GM12872 (cell line): ENCODE data around the gene CCDC148.

Experiments
- CTCF ChIP-seq: IDR thresholded peaks from 3 replicates; pipeline ENCODE4 v1.5.1; 2011; ENCODE audit warnings: low read depth, mild to moderate bottlenecking, low read length, moderate library complexity; ENCODE audit not compliant: insufficient read depth

Gene CCDC148

GRCh38 chr2:158464426-158465281, 8.1 kb upstream of the CCDC148 start:
- TF ChIP-seq CTCF = peak; percentile 65

DNA sequence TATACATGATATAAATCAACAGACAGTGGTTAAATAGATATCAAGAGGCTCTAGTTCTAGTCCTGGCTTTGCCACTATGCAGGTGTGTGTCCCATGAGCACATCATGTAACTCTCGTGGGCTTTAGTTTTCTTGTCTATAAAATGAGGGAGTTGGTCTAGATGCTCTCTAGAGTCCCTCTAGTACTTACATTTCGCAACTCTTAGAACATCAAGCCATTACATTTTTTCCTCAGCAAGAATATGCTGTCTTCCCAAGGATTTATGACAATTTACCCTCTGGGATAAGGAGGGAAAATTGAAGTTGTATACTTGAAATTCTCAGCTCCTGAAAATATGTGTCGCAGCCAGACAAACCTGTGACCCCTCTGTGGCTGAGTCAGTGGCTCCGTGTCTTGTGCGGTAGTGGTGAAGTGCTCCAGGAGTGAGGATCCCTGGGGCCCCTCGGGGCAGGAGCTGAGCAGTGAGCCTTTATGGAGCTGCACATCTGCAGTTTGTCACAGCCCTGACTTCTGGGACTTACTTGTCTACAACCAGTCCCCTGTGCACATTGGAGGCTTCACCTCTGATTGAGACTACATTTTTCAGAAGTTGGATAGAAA, 7.0 kb upstream of the CCDC148 start:
- TF ChIP-seq CTCF = no peak

DNA sequence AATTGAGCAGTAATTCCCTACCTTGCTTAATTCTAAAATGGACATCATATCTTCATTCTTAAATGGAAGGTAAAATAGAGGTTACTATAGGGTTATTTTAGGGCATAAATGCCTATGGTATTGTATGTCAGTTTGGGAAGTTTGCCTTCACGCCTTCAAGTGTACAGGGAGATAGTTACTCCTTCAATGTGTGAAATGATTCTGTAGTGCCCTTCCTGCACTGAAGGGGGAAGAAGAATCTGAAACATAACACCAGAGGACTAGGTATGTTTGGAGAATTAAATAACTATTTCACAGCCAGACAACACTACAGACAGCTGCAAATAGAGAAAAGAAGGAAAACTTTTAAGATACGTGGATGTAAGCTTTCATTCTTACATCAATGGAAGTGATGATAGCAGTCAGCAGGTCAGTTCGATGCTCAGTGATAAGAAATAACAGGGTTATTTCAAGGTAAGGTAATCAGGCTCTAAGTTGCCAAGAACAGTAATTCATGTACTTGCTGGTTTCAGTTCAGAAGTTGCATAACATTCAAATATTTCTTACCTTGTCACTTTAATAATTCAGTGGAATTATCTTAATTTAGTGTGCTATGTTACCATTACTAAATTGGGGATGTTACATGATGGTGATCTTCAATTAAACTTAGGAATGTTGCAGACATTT, 4.2 kb upstream of the CCDC148 start:
- TF ChIP-seq CTCF = no peak

DNA sequence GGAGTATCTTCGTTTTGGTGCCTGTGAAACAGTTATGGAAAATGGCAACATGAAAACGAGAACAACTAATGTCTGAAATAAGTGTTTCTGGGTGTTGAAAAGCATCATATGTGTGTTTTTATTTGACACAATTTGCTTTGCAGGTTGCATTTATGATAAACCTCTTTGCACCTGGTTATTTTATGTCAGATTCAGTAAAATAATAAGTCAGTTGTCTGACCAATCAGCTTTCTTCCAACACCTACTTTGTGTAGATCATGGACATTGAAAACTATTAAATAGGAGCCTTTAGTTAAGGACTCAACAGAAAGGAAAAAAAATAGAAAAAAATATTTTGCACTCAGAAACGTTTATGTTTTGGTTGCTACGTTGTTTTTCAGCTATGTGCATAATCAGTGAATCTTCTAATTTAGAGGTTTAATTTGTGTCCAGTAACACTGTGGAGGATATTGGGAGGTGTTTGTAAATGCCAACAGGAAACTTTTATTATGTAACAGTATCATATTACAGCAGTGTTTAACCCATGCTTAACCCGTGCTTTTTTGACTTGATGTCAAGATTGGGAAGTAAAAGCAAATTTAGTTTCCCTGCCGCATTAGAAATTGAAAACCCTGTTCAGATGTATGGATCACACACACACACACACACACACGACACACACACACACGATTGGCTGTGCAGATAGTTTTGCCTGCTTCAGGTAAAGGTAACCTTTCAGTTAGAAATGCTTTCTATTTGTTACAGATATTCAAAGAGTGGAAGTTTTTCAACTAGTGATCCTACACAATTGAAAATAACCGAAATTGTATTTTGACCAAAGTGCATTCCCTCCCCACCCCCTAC, 2.8 kb upstream of the CCDC148 start:
- no peak for TF ChIP-seq CTCF

DNA sequence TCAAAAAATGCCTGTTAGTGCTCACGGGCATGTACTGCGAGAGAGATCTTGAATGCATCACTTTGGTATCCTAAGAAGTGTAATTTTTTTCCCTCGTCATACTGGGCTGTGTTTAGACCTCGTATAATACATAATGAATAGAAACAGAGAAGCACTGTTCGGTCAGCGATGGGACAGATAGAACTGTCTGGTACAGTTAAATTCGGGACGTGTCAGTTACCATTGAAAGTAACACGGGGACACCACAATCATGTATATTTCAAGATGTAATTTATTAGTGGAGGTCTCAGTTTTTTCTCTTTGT, 2.0 kb upstream of the CCDC148 start:
- no peak for TF ChIP-seq CTCF

- peak; percentile 59 for TF ChIP-seq CTCF
These were observed 1.5 kb upstream of the CCDC148 start for GRCh38 chr2:158457826-158458616.
